ENCODE data around the gene DHX34.
"Not testable (repeated sequence)": the region's sequence is repeated elsewhere in the genome, so short reads cannot be mapped to it uniquely, and the experiment has no call there.

Gene DHX34

GRCh38 chr19:47348819-47349795 is at the start of gene DHX34:
DHX34 (plus strand) TSS chr19:47349315; CDS start chr19:47353031, 3,716 bp downstream.
- peak; percentile 99 for DNase-seq (ENCODE audit: low spot score)

- DNase-seq (ENCODE audit: low spot score) = not testable (repeated sequence)
These were observed 48.2 kb upstream of the DHX34 start for GRCh38 chr19:47300867-47301266.

- DNase-seq (ENCODE audit: low spot score) = no peak
These were observed 46.9 kb upstream of the DHX34 start for GRCh38 chr19:47302249-47302648.

- no peak for DNase-seq (ENCODE audit: low spot score)
These were observed 45.1 kb upstream of the DHX34 start for GRCh38 chr19:47303966-47304365.

GRCh38 chr19:47305309-47305751 is 43.8 kb upstream of the DHX34 start:
- peak; percentile 56 for DNase-seq (ENCODE audit: low spot score)

GRCh38 chr19:47306303-47306702 is 42.8 kb upstream of the DHX34 start:
- no peak for DNase-seq (ENCODE audit: low spot score)

GRCh38 chr19:47309038-47309437 is 40.1 kb upstream of the DHX34 start:
- DNase-seq (ENCODE audit: low spot score) = no peak

GRCh38 chr19:47309608-47310007 is 39.5 kb upstream of the DHX34 start, which contains the start of gene C5AR1:
C5AR1 (plus strand) TSS chr19:47309861; CDS start chr19:47309896, 35 bp downstream.
- DNase-seq (ENCODE audit: low spot score) = no peak

- no peak for DNase-seq (ENCODE audit: low spot score)
These were observed 38.8 kb upstream of the DHX34 start for GRCh38 chr19:47310323-47310722.

- DNase-seq (ENCODE audit: low spot score) = no peak
These were observed 38.3 kb upstream of the DHX34 start for GRCh38 chr19:47310819-47311218.

GRCh38 chr19:47312366-47313006 is 36.6 kb upstream of the DHX34 start:
- DNase-seq (ENCODE audit: low spot score) = no peak

- DNase-seq (ENCODE audit: low spot score) = no peak
These were observed 35.3 kb upstream of the DHX34 start for GRCh38 chr19:47313754-47314295.

GRCh38 chr19:47315125-47315821 is 33.8 kb upstream of the DHX34 start:
- no peak for DNase-seq (ENCODE audit: low spot score)

- no peak for DNase-seq (ENCODE audit: low spot score)
These were observed 32.6 kb upstream of the DHX34 start for GRCh38 chr19:47316513-47316912.

GRCh38 chr19:47319923-47320871 is 28.9 kb upstream of the DHX34 start:
- DNase-seq (ENCODE audit: low spot score) = no peak

- no peak for DNase-seq (ENCODE audit: low spot score)
These were observed 27.5 kb upstream of the DHX34 start for GRCh38 chr19:47321630-47322029.

GRCh38 chr19:47322058-47322457 is 27.1 kb upstream of the DHX34 start:
- DNase-seq (ENCODE audit: low spot score) = no peak

- no peak for DNase-seq (ENCODE audit: low spot score)
These were observed 25.7 kb upstream of the DHX34 start for GRCh38 chr19:47323409-47323808.

- DNase-seq (ENCODE audit: low spot score) = no peak
These were observed 25.2 kb upstream of the DHX34 start for GRCh38 chr19:47323872-47324271.

GRCh38 chr19:47324502-47324901 is 24.6 kb upstream of the DHX34 start:
- DNase-seq (ENCODE audit: low spot score) = no peak

GRCh38 chr19:47330466-47330869 is 18.6 kb upstream of the DHX34 start:
- no peak for DNase-seq (ENCODE audit: low spot score)
